Retina (tissue), 1 donor: ENCODE data around the gene DNER.

Source experiments
- DNase-seq: peaks from one replicate; pipeline ENCODE4 v3.0.0-alpha.2; 2016

The DNER gene

GRCh38 chr2:229431327-229431954 lies 282.9 kb downstream of the DNER start:
- DNase-seq, result peak; percentile 42

DNA sequence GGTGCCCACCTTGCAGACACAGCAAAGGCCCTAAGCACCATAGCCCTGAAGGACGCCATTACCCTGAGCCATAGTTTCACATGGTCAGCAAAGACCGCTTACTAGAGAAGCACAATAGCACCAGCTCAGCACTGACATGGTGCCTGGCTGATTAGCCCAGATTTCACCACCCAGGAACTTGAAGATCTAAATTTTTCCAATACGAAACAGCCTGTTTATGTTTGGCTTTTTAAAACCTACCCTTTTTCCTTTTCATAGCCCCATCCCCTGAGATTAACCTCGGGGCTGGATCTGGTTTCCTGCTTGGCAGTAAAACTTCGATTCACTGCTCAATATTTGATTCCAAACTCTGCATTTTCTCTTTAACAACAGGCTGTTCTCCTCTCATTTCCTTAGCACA lies 284.8 kb downstream of the DNER start:
- DNase-seq, result no peak

- no peak for DNase-seq
Observed at GRCh38 chr2:229426464-229426863, 287.9 kb downstream of the DNER start.

GRCh38 chr2:229425598-229425997 lies 288.8 kb downstream of the DNER start:
- no peak for DNase-seq

GRCh38 chr2:229422063-229422462 lies 292.3 kb downstream of the DNER start:
- DNase-seq, result no peak

GRCh38 chr2:229419158-229419557 lies 295.2 kb downstream of the DNER start:
- DNase-seq, result no peak

DNA sequence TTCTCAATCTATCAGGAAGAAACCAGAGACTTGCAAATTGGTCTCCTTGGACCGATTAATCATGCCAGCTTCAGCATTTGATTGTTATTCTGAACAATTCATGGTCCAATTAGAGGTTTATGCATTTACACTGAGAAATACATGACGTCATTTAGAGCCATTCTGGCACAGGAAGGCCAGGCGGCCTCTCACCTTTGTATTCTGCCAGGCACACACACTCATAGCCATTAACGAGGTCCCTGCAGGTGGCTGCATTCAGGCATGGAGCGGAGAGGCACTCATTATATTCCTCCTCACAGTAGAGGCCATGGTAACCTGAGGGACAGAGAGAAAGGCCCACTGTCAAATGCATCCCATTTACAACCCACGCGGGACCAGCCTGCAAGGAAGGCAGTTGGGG lies 296.4 kb downstream of the DNER start:
- DNase-seq, result peak; percentile 49

- DNase-seq, result no peak
Observed at GRCh38 chr2:229417176-229417575, 297.2 kb downstream of the DNER start.

DNA sequence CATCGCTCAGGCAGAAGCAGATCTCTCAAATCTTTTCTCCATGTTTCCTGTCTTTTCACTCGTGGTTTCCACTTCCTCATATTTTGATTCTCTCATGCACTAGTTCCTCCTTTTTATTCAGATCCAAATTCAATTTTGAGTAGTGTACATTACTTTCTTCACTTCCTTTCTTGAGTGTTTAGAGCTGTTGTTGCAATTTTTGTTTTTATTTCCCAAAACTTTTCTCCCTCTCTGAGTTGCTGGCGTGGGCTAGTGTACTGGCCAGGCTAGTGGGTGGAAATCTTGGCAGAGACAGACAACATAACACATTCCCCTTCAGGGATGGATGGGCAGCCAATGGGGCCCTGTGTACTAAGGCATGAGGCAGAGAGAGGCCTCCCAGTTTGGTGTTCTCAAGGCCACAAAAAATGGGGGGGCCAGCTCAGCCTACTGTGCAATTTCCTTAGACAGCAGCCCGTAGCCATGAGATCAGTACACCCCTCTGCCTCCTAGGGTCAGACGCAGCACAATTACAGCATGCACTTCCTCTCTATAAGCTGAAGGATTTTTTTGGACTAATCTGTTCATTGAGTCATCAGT lies 298.1 kb downstream of the DNER start:
- no peak for DNase-seq

- DNase-seq, result no peak
Observed at GRCh38 chr2:229414631-229415030, 299.7 kb downstream of the DNER start.

GRCh38 chr2:229412686-229413085 lies 301.7 kb downstream of the DNER start:
- DNase-seq, result no peak

DNA sequence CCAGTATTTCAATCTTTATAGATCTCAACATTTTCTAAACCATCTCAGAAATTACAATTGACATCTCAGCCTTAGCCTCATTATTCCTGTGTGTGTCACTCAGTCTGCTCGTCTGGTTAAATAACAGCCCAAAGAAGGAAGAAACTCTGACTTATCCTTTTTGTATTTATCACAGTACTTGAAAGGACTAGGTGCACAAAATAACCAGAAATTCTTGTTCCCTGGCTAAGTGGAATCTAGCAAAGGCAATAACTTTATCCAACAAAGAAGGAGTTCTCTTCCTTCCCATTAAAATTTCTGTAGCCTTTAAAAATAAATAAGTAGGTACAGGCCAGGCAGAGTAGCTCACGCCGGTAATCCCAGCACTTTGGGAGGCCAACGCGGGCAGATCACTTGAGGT lies 303.4 kb downstream of the DNER start:
- DNase-seq, result no peak

GRCh38 chr2:229410264-229410663 lies 304.1 kb downstream of the DNER start:
- no peak for DNase-seq

GRCh38 chr2:229409751-229410181 lies 304.6 kb downstream of the DNER start:
- no peak for DNase-seq

GRCh38 chr2:229408962-229409361 lies 305.4 kb downstream of the DNER start:
- DNase-seq, result no peak

GRCh38 chr2:229408356-229408755 lies 306.0 kb downstream of the DNER start:
- no peak for DNase-seq

DNA sequence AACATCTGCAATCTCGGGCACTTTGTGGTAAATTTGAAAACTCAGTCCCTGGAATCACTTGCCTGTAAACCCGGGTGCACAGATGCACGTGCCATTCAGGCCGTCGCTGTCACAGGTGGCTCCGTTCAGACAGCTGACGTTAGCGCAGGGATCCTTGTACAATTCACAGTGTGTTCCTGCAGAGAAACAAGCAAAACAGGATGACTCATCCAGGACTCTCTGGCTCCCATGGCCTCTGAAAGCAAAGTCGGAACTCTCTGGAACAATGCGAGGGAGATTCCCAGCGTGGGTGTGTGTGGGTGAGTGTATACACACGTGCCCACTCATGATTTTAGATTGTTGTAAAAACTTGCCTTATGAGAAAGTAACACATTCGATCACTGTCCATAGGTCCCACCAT lies 307.2 kb downstream of the DNER start:
- DNase-seq, result no peak

DNA sequence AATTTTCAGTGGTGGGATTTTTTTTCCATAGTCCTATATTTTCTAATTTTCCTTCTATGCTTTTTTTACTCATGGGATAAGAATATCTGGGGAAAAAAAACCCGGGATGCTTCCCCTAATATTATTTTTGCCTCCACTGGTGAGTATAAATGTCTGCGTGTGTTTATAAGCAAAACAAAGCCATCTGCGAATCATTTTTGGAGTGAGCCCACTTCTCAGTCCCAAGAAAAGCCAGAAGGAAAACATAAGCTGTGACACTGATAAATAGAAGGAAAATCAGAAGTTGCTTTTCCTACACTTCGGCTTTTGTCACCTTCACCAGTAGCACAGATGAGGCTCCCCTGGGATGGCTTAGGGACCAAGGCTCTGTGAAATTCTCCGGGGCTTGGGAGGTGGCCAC lies 308.6 kb downstream of the DNER start:
- DNase-seq, result no peak

- DNase-seq, result no peak
Observed at GRCh38 chr2:229403296-229403695, 311.1 kb downstream of the DNER start.

DNA sequence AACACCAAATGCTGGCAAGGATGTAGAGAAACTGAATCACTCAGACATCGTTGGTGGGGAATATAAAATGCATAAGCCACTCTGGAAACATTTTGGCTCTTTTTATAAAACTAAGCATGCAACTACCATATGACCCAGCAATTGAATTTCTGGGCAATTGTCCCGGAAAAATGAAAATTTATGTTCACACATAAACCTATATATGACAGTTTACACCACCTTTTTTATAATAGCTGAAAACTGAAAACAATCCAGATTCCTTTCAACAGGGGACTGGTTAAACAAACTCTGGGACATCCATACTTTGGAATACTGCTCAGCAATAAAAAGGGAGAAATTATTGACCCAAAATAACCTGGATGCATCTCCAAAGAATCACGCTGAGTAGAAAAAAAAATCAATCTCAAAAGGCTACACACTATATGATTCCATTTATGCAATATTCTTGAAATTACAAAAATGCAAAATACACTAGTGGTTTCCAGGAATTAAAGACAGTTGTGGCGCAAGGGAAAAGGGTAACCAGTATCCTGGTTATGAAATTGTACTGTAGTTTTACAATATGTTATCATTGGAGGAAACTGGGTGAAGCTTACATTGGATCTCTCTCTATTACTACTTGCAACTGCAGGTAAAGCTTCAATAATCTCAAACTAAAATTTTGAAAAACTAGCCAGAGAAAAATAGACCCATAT lies 313.0 kb downstream of the DNER start:
- DNase-seq, result no peak

DNA sequence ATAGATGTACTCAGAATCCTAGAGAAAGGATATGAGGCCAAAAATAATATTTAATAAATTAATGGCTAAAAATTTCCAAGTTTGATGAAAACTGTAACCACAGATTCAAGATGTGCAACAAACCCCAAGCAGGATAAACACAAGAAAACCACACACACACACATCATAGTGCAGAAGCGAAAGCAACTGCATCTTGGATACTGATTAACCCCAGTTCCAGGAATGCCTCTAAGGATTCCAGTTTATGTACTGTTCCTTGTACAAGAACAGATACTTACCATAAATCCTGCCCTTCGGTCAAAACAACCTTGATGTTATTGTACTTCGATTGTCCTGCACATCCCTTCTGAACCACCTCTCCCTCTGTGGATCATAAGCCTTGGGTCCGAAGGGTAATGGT lies 320.4 kb downstream of the DNER start:
- no peak for DNase-seq

- DNase-seq, result no peak
Observed at GRCh38 chr2:229392196-229392595, 322.2 kb downstream of the DNER start.

GRCh38 chr2:229388731-229389130 lies 325.6 kb downstream of the DNER start:
- DNase-seq, result no peak

DNA sequence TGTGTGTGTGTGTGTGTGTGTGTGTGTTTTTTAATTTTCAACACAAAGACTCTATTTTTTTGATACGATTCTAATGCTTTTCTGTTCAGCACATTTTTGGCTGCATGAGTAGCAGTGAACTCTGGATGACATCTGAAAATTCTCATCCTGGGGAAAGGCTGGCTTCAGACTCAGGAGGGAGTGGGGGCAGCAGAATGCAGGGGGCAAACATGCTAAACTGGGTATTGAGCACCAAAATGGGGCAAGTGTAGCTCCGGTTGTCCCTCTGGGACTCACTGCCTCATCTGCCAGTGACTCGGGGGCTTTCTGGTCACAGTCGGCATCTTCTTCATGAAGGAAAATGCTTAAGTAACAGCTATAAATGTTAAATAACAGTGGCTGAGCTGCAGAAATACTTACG lies 326.5 kb downstream of the DNER start:
- no peak for DNase-seq
